Parathyroid adenoma (tissue), 2 donors: ENCODE data around the gene DALRD3.
"Not testable (repeated sequence)": the region's sequence is repeated elsewhere in the genome, so short reads cannot be mapped to it uniquely, and the experiment has no call there.

Source experiments
- H2AFZ ChIP-seq: fragments of 300-600 bp; sonication (generic); one replicate; pipeline ENCODE4 v1.7.0; 2017; ENCODE audit warnings: antibody characterized with exemption, mild to moderate bottlenecking
- H3K27ac ChIP-seq: fragments of 300-600 bp; sonication (generic); one replicate; pipeline ENCODE4 v1.7.0; 2017
- H3K27me3 ChIP-seq: fragments of 300-600 bp; sonication (generic); one replicate; pipeline ENCODE4 v1.7.0; 2017; ENCODE audit warnings: low read length; ENCODE audit not compliant: control insufficient read depth, insufficient read depth
- H3K36me3 ChIP-seq: fragments of 300-600 bp; sonication (generic); one replicate; pipeline ENCODE4 v1.7.0; 2017; ENCODE audit warnings: low read length; ENCODE audit not compliant: control insufficient read depth, insufficient read depth
- H3K4me1 ChIP-seq: fragments of 300-600 bp; sonication (generic); one replicate; pipeline ENCODE4 v1.7.0; 2017; ENCODE audit warnings: control low read depth
- H3K4me2 ChIP-seq: fragments of 300-600 bp; sonication (generic); one replicate; pipeline ENCODE4 v1.7.0; 2017; ENCODE audit warnings: low read length
- H3K4me3 ChIP-seq: fragments of 300-600 bp; sonication (generic); one replicate; pipeline ENCODE4 v1.7.0; 2017; ENCODE audit warnings: low read depth, low read length
- H3K79me2 ChIP-seq: fragments of 300-600 bp; sonication (generic); one replicate; pipeline ENCODE4 v1.7.0; 2017; ENCODE audit warnings: control low read depth
- H3K9ac ChIP-seq: fragments of 300-600 bp; sonication (generic); one replicate; pipeline ENCODE4 v1.7.0; 2017; ENCODE audit warnings: mild to moderate bottlenecking
- H3K9me3 ChIP-seq: fragments of 300-600 bp; sonication (generic); one replicate; pipeline ENCODE4 v1.7.0; 2017; ENCODE audit warnings: low read length; ENCODE audit not compliant: control insufficient read depth
- TF ChIP-seq, protein P1 (sequence below): fragments of 300-600 bp; sonication (generic); IDR thresholded peaks from one replicate; pipeline ENCODE4 v1.7.0; 2017; ENCODE audit warnings: antibody characterized with exemption, mild to moderate bottlenecking
- donor health status: primary hyperparathyroidism.

Gene DALRD3

DNA sequence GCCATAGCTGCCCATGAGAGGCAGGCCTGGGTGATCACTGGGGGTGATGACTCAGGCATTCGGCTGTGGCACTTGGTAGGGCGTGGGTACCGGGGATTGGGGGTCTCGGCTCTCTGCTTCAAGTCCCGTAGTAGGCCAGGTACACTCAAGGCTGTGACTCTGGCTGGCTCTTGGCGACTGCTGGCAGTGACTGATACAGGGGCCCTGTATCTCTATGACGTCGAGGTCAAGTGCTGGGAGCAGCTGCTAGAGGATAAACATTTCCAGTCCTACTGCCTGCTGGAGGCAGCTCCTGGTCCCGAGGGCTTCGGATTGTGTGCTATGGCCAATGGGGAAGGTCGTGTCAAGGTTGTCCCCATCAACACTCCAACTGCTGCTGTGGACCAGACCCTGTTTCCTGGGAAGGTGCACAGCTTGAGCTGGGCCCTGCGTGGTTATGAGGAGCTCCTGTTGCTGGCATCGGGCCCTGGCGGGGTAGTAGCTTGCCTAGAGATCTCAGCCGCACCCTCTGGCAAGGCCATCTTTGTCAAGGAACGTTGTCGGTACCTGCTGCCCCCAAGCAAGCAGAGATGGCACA is 5.9 kb downstream of the DALRD3 start:
- no peak overlapping the region for H2AFZ ChIP-seq
- peaks cover 4% of the 10 kb centered on the region for H3K4me1 ChIP-seq
- H3K27me3 ChIP-seq, result no peaks in the 10 kb centered on the region
- H3K27ac ChIP-seq, result no peak overlapping the region
- TF ChIP-seq, protein P1, sequence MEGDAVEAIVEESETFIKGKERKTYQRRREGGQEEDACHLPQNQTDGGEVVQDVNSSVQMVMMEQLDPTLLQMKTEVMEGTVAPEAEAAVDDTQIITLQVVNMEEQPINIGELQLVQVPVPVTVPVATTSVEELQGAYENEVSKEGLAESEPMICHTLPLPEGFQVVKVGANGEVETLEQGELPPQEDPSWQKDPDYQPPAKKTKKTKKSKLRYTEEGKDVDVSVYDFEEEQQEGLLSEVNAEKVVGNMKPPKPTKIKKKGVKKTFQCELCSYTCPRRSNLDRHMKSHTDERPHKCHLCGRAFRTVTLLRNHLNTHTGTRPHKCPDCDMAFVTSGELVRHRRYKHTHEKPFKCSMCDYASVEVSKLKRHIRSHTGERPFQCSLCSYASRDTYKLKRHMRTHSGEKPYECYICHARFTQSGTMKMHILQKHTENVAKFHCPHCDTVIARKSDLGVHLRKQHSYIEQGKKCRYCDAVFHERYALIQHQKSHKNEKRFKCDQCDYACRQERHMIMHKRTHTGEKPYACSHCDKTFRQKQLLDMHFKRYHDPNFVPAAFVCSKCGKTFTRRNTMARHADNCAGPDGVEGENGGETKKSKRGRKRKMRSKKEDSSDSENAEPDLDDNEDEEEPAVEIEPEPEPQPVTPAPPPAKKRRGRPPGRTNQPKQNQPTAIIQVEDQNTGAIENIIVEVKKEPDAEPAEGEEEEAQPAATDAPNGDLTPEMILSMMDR, result no peak
- peaks cover 3% of the 10 kb centered on the region for H3K79me2 ChIP-seq
- no peaks in the 10 kb centered on the region for H3K9me3 ChIP-seq
- H3K9ac ChIP-seq, result no peak overlapping the region
- no peak overlapping the region for H3K4me3 ChIP-seq
- no peaks in the 10 kb centered on the region for H3K36me3 ChIP-seq
- no peak overlapping the region for H3K4me2 ChIP-seq

DNA sequence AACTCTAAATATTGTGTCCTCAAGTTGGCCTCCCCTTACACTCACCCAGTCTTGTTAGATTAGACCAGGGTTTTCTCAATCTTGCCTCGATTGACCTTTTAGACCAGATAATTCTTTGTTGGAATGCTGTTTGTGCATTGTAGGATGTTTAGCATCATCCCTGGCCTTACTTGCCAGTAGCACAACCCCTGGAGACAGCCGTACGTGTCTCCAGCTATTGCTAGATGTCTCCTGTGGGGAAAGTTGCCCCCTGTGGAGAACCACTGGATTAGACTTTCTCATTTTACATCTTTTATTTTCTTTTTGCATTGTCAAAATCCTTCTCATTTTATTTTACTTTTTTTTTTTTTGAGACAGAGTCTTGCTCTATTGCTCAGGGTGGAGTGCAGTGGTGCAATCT is 9.0 kb downstream of the DALRD3 start:
- Histone ChIP-seq H3K9me3 (no peaks in the 10 kb centered on the region), H3K79me2 (peaks cover 16% of the 10 kb centered on the region), H3K27me3 (no peaks in the 10 kb centered on the region), H3K4me1 (peaks cover 6% of the 10 kb centered on the region), H3K4me3 (no peak overlapping the region), H3K4me2 (no peak overlapping the region), H3K9ac (no peak overlapping the region), H3K27ac (no peak overlapping the region), H2AFZ (no peak overlapping the region), H3K36me3 (no peaks in the 10 kb centered on the region)
- TF ChIP-seq, protein P1, result no peak

DNA sequence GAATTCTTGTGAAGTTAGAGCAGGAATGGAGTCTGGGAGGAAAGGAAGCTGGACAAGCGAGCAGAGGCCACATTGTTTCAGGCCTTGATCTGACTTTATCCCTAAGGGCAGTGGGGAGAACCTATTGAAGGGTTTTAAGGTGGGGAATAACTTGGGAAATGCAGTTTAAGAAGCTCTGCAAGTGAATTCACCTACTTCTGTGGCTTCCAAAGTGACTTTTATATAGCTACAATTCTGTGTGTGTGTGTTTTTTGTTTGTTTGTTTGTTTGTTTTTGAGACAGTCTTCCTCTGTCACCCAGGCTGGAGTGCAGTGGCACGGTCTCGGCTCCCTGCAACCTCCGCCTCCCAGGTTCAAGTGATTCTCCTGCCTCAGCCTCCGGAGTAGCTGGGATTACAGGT is 9.8 kb downstream of the DALRD3 start:
- Histone ChIP-seq H3K27ac (peak overlapping the region; percentile 87), H3K79me2 (peaks cover 19% of the 10 kb centered on the region), H3K4me2 (peak overlapping the region; percentile 0)
- not testable (repeated sequence) for H3K36me3 ChIP-seq, H3K9me3 ChIP-seq, H3K27me3 ChIP-seq, H3K4me1 ChIP-seq, H2AFZ ChIP-seq, H3K4me3 ChIP-seq, H3K9ac ChIP-seq

DNA sequence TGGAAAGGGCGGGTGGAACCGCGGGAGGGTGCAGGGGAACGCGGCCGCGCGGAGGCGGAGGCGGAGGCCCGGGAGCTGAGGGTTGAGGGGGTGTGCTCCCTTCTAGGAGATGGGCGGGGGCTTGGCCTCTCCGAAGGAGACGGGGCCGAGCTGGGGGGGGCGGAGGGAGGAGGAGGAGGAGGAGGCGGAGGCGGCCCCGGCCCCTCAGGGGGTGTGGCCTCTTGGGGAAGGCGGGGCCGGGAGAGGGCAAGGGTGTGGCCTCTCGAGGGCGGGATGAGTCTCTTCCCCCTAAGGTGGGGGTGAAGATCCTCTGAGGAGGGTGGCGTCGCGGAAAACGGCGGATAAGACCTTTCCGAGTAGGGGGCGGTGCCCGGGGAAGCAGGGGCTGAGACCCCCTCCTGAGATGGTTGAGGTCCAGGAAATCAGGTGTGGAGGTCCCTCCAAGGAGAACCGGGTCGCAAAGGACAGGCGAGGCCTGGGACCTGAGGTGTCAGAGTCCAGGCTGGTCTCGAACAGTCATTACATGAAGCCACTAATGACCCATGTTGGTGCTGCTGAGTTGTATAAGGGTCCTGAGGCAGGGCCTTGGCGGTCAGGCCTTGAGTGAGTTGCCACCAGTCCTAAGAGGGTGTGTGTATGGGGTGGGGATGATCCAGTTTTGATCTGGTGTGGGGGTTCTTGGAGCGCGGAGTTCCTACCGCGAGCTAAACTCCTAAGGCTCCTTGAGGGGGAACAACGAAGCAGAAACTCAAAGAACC is 10.4 kb downstream of the DALRD3 start:
- H3K36me3 ChIP-seq, result no peaks in the 10 kb centered on the region
- peak overlapping the region; percentile 87 for H3K27ac ChIP-seq
- peak overlapping the region; percentile 100 for H3K4me2 ChIP-seq
- H2AFZ ChIP-seq, result peak overlapping the region; percentile 78
- no peaks in the 10 kb centered on the region for H3K9me3 ChIP-seq
- H3K79me2 ChIP-seq, result peaks cover 19% of the 10 kb centered on the region
- peak overlapping the region; percentile 49 for H3K9ac ChIP-seq
- peak overlapping the region; percentile 100 for H3K4me3 ChIP-seq
- peaks cover 6% of the 10 kb centered on the region for H3K4me1 ChIP-seq
- no peaks in the 10 kb centered on the region for H3K27me3 ChIP-seq
- TF ChIP-seq, protein P1, result no peak

DNA sequence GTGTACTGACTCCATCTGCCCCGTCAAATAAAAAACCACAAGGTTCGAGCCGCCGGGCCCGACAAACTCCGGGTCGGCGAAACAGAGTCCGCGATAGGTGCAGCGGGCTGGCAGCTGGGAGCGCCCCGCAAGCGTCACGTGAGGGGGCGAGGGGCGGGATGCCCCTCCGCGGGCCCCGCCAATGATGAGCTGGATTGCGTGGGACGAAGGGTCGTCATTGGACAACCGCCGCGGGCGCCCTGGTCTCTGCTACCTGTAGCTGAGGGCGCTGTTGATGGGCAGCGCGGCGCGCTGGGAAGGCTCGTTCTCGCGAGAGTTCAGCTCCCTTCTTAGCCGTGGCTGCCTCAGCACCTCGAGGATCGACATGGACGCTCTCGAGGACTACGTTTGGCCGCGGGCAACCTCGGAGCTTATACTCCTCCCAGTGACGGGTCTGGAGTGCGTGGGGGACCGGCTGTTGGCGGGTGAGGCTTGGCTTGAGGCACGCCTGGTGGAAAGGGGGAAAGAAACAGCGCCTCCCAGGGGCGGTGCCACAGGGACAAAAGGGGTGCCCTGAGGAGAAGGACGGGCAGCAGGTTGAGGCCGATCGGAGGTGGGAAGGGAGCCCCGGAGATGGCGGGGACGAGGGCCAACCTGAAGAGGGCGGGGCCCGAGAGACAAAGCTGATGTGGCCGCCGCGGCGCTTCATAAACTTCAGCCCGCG is 11.2 kb downstream of the DALRD3 start, which contains the start of gene WDR6:
Gene WDR6 (plus strand): TSS at position 324 of the 703 bp plus-strand sequence. CDS start 41 bp downstream, at position 365.
- peak within 1 kb of the TSS; percentile 100 for H3K4me2 ChIP-seq
- TF ChIP-seq, protein P1, result peak; percentile 64

More for the DNA sequence above, 11.2 kb downstream of the DALRD3 start, which contains the start of gene WDR6:
- Histone ChIP-seq H3K36me3 (no peaks in the 10 kb centered on the region), H3K27me3 (no peaks in the 10 kb centered on the region), H3K79me2 (peaks cover 24% of the 10 kb centered on the region), H3K4me3 (peak within 1 kb of the TSS; percentile 100), H2AFZ (peak within 1 kb of the TSS; percentile 78), H3K9me3 (no peaks in the 10 kb centered on the region), H3K9ac (peak within 1 kb of the TSS; percentile 49), H3K27ac (peak within 1 kb of the TSS; percentile 87), H3K4me1 (peaks cover 6% of the 10 kb centered on the region)
